ENCODE measurements around the gene NPAS1. TPM values are rescaled to one million over a fixed set of nuclear protein-coding genes. Genes with fewer than 3 reads are reported as not detected.

NPAS1 gene
- polyA plus RNA-seq, 3 donors: not detected

DNA sequence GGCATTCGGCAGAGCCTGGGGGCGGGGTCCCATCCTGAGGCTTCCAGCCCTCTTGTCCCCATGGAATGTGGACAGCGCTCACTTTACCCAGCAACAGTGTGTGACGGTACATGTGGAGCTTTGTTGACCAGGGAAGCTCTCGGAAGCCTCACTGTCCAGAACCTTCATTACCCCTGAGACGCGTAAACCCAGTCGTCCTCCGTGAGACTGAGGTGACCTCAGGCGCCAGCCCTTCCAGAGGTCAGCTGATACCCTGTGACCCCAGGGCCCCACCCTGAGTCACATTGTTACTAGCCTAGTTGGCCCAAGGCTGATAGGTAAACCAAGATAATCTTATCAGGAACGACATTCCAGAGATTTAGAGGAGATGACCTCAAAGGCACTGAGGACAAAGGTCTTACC, 39.0 kb downstream of the NPAS1 start:
- Mint-ChIP-seq H3K4me1 (no peaks in the 10 kb centered on the region), H3K36me3 (peaks cover 0 to 1% of the 10 kb centered on the region in 2 donors), H3K27ac (no peak overlapping the region), H3K27me3 (ENCODE audit: low read depth in 3 of 3) (peaks cover 6 to 19% (median 6%) of the 10 kb centered on the region in 3 donors), H3K4me3 (no peak overlapping the region), H3K9me3 (no peaks in the 10 kb centered on the region)
- Histone ChIP-seq H3K9ac (ENCODE audit: insufficient read depth, low read length, poor library complexity, severe bottlenecking) (no peak overlapping the region), H3K4me1 (ENCODE audit: control insufficient read depth in 1 of 2, insufficient read depth in 2 of 2, low read length in 2 of 2) (no peaks in the 10 kb centered on the region), H3K4me2 (replicated peaks; ENCODE audit: extremely low read depth, low read length, poor library complexity, severe bottlenecking) (no peak overlapping the region), H2AFZ (ENCODE audit: insufficient read depth, low read depth, low read length, poor library complexity, severe bottlenecking) (no peak overlapping the region), H3K9me3 (replicated peaks in 1 of 2; ENCODE audit: control insufficient read depth in 1 of 2, insufficient read depth in 1 of 2, low read length in 2 of 2) (no peaks in the 10 kb centered on the region), H4K20me1 (ENCODE audit: insufficient read depth, low read length) (no peaks in the 10 kb centered on the region), H3K27ac (ENCODE audit: low read depth in 1 of 2, low read length in 2 of 2) (no peak overlapping the region), H3K36me3 (replicated peaks in 1 of 2; ENCODE audit: control insufficient read depth in 1 of 2, insufficient read depth in 2 of 2, low read length in 2 of 2) (no peaks in the 10 kb centered on the region), H3K4me3 (replicated peaks in 1 of 3; ENCODE audit: low read depth in 2 of 3, low read length in 3 of 3) (no peak overlapping the region), H3K27me3 (ENCODE audit: control insufficient read depth in 2 of 2, insufficient read depth in 2 of 2, low read length in 2 of 2) (no peaks in the 10 kb centered on the region), H3K79me2 (ENCODE audit: insufficient read depth, low read length) (no peaks in the 10 kb centered on the region)
- TF ChIP-seq, protein P1, sequence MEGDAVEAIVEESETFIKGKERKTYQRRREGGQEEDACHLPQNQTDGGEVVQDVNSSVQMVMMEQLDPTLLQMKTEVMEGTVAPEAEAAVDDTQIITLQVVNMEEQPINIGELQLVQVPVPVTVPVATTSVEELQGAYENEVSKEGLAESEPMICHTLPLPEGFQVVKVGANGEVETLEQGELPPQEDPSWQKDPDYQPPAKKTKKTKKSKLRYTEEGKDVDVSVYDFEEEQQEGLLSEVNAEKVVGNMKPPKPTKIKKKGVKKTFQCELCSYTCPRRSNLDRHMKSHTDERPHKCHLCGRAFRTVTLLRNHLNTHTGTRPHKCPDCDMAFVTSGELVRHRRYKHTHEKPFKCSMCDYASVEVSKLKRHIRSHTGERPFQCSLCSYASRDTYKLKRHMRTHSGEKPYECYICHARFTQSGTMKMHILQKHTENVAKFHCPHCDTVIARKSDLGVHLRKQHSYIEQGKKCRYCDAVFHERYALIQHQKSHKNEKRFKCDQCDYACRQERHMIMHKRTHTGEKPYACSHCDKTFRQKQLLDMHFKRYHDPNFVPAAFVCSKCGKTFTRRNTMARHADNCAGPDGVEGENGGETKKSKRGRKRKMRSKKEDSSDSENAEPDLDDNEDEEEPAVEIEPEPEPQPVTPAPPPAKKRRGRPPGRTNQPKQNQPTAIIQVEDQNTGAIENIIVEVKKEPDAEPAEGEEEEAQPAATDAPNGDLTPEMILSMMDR (IDR thresholded peaks at IDR 0.05): no peak
- 100% methylated on average over 7 of the region's 11 CpGs for WGBS (ENCODE audit: insufficient coverage)
- no peak for DNase-seq
- intact Hi-C loops (cut with micrococcal nuclease): no loop called here

DNA sequence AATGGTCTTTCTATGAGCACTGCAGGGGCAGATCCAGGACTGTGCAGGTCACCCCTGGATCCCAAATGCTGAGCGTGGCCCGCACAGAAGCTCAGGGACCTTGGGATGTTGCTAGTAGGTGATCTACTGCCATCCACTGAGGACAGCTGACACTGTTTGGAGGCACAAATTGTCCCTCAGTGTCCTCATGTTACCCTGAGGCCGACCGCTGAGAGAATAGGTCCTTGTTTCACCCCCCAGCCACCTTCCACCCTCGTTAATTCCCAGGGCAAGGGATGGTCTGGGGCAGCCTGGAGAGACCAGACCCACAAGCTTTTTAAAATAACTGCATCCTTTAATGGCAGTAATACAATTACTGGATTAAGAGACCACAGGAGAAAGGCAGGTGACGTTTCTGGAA, 44.2 kb downstream of the NPAS1 start:
- 96% methylated on average over 4 of the region's 6 CpGs for WGBS (ENCODE audit: insufficient coverage)

More for the DNA sequence above, 44.2 kb downstream of the NPAS1 start:
- peaks cover 39% of the 10 kb centered on the region for H4K20me1 ChIP-seq (ENCODE audit: insufficient read depth, low read length)
- H3K36me3 ChIP-seq (replicated peaks in 1 of 2; ENCODE audit: control insufficient read depth in 1 of 2, insufficient read depth in 2 of 2, low read length in 2 of 2): peaks cover 37 to 46% of the 10 kb centered on the region in 2 donors
- H3K9ac ChIP-seq (ENCODE audit: insufficient read depth, low read length, poor library complexity, severe bottlenecking): no peak overlapping the region
- Mint-ChIP-seq H3K9me3 (no peaks in the 10 kb centered on the region), H3K4me1 (no peaks in the 10 kb centered on the region), H3K4me3 (no peak overlapping the region), H3K27me3 (ENCODE audit: low read depth in 3 of 3) (peaks cover 0 to 3% (median 0%) of the 10 kb centered on the region in 3 donors), H3K36me3 (peaks cover 22 to 53% of the 10 kb centered on the region in 2 donors), H3K27ac (peak overlapping the region in 1 of 7 donors; percentile 3)
- intact Hi-C loops (cut with micrococcal nuclease): no loop called here
- no peak overlapping the region for H3K4me3 ChIP-seq (replicated peaks in 1 of 3; ENCODE audit: low read depth in 2 of 3, low read length in 3 of 3)
- H3K4me2 ChIP-seq (replicated peaks; ENCODE audit: extremely low read depth, low read length, poor library complexity, severe bottlenecking): no peak overlapping the region
- no peaks in the 10 kb centered on the region for H3K79me2 ChIP-seq (ENCODE audit: insufficient read depth, low read length)
- no peaks in the 10 kb centered on the region for H3K4me1 ChIP-seq (ENCODE audit: control insufficient read depth in 1 of 2, insufficient read depth in 2 of 2, low read length in 2 of 2)
- no peaks in the 10 kb centered on the region for H3K9me3 ChIP-seq (replicated peaks in 1 of 2; ENCODE audit: control insufficient read depth in 1 of 2, insufficient read depth in 1 of 2, low read length in 2 of 2)
- no peak overlapping the region for H3K27ac ChIP-seq (ENCODE audit: low read depth in 1 of 2, low read length in 2 of 2)
- no peak overlapping the region for H2AFZ ChIP-seq (ENCODE audit: insufficient read depth, low read depth, low read length, poor library complexity, severe bottlenecking)
- no peaks in the 10 kb centered on the region for H3K27me3 ChIP-seq (ENCODE audit: control insufficient read depth in 2 of 2, insufficient read depth in 2 of 2, low read length in 2 of 2)
- no peak for DNase-seq
- TF ChIP-seq, protein P1 (IDR thresholded peaks at IDR 0.05): no peak
